Measurements from ENCODE around the gene RBKS. TPM values are rescaled to one million over a fixed set of nuclear protein-coding genes. Genes with fewer than 3 reads are reported as not detected.

The RBKS gene
- total and polyA plus RNA-seq, 2 of the 13 experiments (the other 11 are each of a cell fraction or from before 2014, with no cell fraction given) = 7.7 to 8.3 TPM

- TF ChIP-seq GLI4 (CRISPR knock-in tag; IDR thresholded peaks at IDR 0.05; ENCODE audit: borderline replicate concordance) = no peak
- no peak for TF ChIP-seq U2AF1 (optimal IDR thresholded peaks at IDR 0.05; ENCODE audit: low read depth, low read length)
- no peak for TF ChIP-seq SP2 (CRISPR knock-in tag; IDR thresholded peaks at IDR 0.05)
- no peak for TF ChIP-seq DMTF1 (CRISPR knock-in tag; IDR thresholded peaks at IDR 0.05)
- TF ChIP-seq SRY (CRISPR knock-in tag; IDR thresholded peaks at IDR 0.05) = no peak
- TF ChIP-seq MXI1 (IDR thresholded peaks at IDR 0.05; ENCODE audit: borderline replicate concordance, low read depth, low read length) = no peak
- no peak for TF ChIP-seq HNRNPLL (IDR thresholded peaks at IDR 0.05; ENCODE audit: low read depth, low read length, poor library complexity, severe bottlenecking)
- TF ChIP-seq DNMT3B (CRISPR knock-in tag; conservative IDR thresholded peaks at IDR 0.05) = 0 out of 2 replicates have a peak, but pooled peaks have one; percentile 30
- no peak for TF ChIP-seq ZNF263 (CRISPR knock-in tag; IDR thresholded peaks at IDR 0.05)
- TF ChIP-seq KLF15 (CRISPR knock-in tag; IDR thresholded peaks at IDR 0.05; ENCODE audit: borderline replicate concordance) = no peak
- 0 out of 2 replicates have a peak, but pooled peaks have one; percentile 5 for TF ChIP-seq ZBTB40 (IDR thresholded peaks at IDR 0.05)
- TF ChIP-seq ZBTB40 (CRISPR knock-in tag; IDR thresholded peaks at IDR 0.05) = no peak
- TF ChIP-seq MEF2D (CRISPR knock-in tag; IDR thresholded peaks at IDR 0.05) = 0 out of 2 replicates have a peak, but pooled peaks have one; percentile 50
- TF ChIP-seq NR2C2 (CRISPR knock-in tag; IDR thresholded peaks at IDR 0.05; ENCODE audit: borderline replicate concordance) = no peak
- TF ChIP-seq PHF20 (CRISPR knock-in tag; IDR thresholded peaks at IDR 0.05) = no peak
- peak; percentile 88 for TF ChIP-seq MIXL1 (CRISPR knock-in tag; IDR thresholded peaks at IDR 0.05)
- no peak for TF ChIP-seq ZNF552 (CRISPR knock-in tag; IDR thresholded peaks at IDR 0.05; ENCODE audit: borderline replicate concordance)
- TF ChIP-seq ZSCAN30 (CRISPR knock-in tag; IDR thresholded peaks at IDR 0.05) = no peak
- TF ChIP-seq FOXC1 (CRISPR knock-in tag; IDR thresholded peaks at IDR 0.05; ENCODE audit: borderline replicate concordance) = no peak
- no peak for TF ChIP-seq CBFB (CRISPR knock-in tag; IDR thresholded peaks at IDR 0.05)
Measured at GRCh38 chr2:27916293-27916995, 26.3 kb upstream of the RBKS start (continued).

Measured in HepG2 (cell line).